ENCODE measurements around the gene DLG2.

Gene DLG2

GRCh38 chr11:84188521-84188920 is 1438.6 kb downstream of the DLG2 start:
- no peak for TF ChIP-seq CTCF (IDR thresholded peaks at IDR 0.05; ENCODE audit: borderline replicate concordance, insufficient read depth, low read depth, low read length)

GRCh38 chr11:84173078-84173477 is 1454.1 kb downstream of the DLG2 start:
- TF ChIP-seq CTCF (IDR thresholded peaks at IDR 0.05; ENCODE audit: borderline replicate concordance, insufficient read depth, low read depth, low read length), result no peak
- H3K4me3 ChIP-seq (ENCODE audit: low read depth, low read length), result no peak overlapping the region

More at GRCh38 chr11:84188521-84188920, 1438.6 kb downstream of the DLG2 start:
- H3K4me3 ChIP-seq (ENCODE audit: low read depth, low read length), result no peak overlapping the region

- TF ChIP-seq CTCF (IDR thresholded peaks at IDR 0.05; ENCODE audit: borderline replicate concordance, insufficient read depth, low read depth, low read length), result no peak
- no peak overlapping the region for H3K4me3 ChIP-seq (ENCODE audit: low read depth, low read length)
Observed at GRCh38 chr11:84165139-84165538, 1462.0 kb downstream of the DLG2 start.

GRCh38 chr11:84164728-84165127 is 1462.4 kb downstream of the DLG2 start:
- no peak for TF ChIP-seq CTCF (IDR thresholded peaks at IDR 0.05; ENCODE audit: borderline replicate concordance, insufficient read depth, low read depth, low read length)
- H3K4me3 ChIP-seq (ENCODE audit: low read depth, low read length), result no peak overlapping the region

- H3K4me3 ChIP-seq (ENCODE audit: low read depth, low read length), result no peak overlapping the region
- no peak for TF ChIP-seq CTCF (IDR thresholded peaks at IDR 0.05; ENCODE audit: borderline replicate concordance, insufficient read depth, low read depth, low read length)
Observed at GRCh38 chr11:84163116-84163515, 1464.0 kb downstream of the DLG2 start.

- TF ChIP-seq CTCF (IDR thresholded peaks at IDR 0.05; ENCODE audit: borderline replicate concordance, insufficient read depth, low read depth, low read length), result no peak
- H3K4me3 ChIP-seq (ENCODE audit: low read depth, low read length), result no peak overlapping the region
Observed at GRCh38 chr11:84157639-84158038, 1469.5 kb downstream of the DLG2 start.

GRCh38 chr11:84146826-84147225 is 1480.3 kb downstream of the DLG2 start:
- TF ChIP-seq CTCF (IDR thresholded peaks at IDR 0.05; ENCODE audit: borderline replicate concordance, insufficient read depth, low read depth, low read length), result no peak
- H3K4me3 ChIP-seq (ENCODE audit: low read depth, low read length), result no peak overlapping the region

All from GM12875 (cell line).